ENCODE data around the gene RAB30. TPM values are rescaled to one million over a fixed set of nuclear protein-coding genes. Genes with fewer than 3 reads are reported as not detected.

The RAB30 gene
- polyA plus RNA-seq, 1 donor from 2014 or later: 36.4 TPM

DNA sequence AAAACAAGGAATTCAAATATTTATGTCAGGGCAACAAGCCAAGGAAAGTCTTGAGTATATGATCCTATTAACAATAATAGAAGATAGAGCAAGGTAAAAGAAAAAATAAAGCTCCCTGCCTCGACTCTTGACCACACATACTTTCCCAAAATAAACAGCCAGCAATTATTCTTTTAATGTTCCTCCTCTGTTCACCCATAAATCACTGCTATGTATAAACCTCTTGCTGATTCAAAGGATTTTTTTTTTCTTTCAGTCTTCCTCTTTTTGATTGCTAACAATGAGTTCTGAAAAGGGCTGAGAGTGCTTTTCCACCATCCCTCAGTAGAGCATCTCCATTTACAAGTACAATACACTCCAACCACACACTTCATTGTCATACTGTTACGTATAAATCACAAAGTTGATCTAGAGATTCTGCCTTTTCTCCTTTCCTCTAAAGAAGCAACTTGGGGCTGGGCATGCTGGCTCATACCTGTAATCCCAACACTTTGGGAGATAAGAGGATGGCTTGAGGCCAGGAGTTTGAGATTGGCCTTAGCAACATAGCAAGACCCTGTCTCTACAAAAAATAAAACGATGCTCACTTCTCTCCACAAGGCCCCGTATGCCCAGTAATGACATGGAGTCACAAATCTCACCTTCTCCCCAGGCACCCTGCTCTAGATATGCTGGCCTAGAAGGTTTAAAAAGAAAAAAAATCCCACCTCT lies 24.0 kb downstream of the RAB30 start:
- Histone ChIP-seq H3K4me2 (ENCODE audit: low read length) (no peak overlapping the region), H3K79me2 (replicated peaks; ENCODE audit: insufficient read depth, low read length) (peaks cover 9% of the 10 kb centered on the region), H4K20me1 (ENCODE audit: insufficient read depth) (no peaks in the 10 kb centered on the region), H3K9me3 (ENCODE audit: low read length) (no peaks in the 10 kb centered on the region), H3K27me3 (ENCODE audit: insufficient read depth, low read depth, low read length) (no peaks in the 10 kb centered on the region), H3K9ac (ENCODE audit: low read length) (no peak overlapping the region), H2AFZ (ENCODE audit: low read depth, low read length) (no peak overlapping the region), H3K27ac (ENCODE audit: low read length) (no peak overlapping the region), H3K36me3 (ENCODE audit: insufficient read depth, low read length) (no peaks in the 10 kb centered on the region), H3F3A (ENCODE audit: insufficient read depth, low read length, poor library complexity, severe bottlenecking) (no peaks in the 10 kb centered on the region), H3K9me2 (ENCODE audit: insufficient read depth, low read length) (no peaks in the 10 kb centered on the region), H3K4me3 (ENCODE audit: low read length) (no peak overlapping the region)
- TF ChIP-seq EZH2 (IDR thresholded peaks at IDR 0.05; ENCODE audit: borderline replicate concordance, insufficient read depth, low read length, poor library complexity, severe bottlenecking): no peak
- TF ChIP-seq, protein P1, sequence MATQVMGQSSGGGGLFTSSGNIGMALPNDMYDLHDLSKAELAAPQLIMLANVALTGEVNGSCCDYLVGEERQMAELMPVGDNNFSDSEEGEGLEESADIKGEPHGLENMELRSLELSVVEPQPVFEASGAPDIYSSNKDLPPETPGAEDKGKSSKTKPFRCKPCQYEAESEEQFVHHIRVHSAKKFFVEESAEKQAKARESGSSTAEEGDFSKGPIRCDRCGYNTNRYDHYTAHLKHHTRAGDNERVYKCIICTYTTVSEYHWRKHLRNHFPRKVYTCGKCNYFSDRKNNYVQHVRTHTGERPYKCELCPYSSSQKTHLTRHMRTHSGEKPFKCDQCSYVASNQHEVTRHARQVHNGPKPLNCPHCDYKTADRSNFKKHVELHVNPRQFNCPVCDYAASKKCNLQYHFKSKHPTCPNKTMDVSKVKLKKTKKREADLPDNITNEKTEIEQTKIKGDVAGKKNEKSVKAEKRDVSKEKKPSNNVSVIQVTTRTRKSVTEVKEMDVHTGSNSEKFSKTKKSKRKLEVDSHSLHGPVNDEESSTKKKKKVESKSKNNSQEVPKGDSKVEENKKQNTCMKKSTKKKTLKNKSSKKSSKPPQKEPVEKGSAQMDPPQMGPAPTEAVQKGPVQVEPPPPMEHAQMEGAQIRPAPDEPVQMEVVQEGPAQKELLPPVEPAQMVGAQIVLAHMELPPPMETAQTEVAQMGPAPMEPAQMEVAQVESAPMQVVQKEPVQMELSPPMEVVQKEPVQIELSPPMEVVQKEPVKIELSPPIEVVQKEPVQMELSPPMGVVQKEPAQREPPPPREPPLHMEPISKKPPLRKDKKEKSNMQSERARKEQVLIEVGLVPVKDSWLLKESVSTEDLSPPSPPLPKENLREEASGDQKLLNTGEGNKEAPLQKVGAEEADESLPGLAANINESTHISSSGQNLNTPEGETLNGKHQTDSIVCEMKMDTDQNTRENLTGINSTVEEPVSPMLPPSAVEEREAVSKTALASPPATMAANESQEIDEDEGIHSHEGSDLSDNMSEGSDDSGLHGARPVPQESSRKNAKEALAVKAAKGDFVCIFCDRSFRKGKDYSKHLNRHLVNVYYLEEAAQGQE (IDR thresholded peaks at IDR 0.05; ENCODE audit: borderline replicate concordance): no peak
- TF ChIP-seq RAD21 (conservative IDR thresholded peaks at IDR 0.05): no peak
- TF ChIP-seq TAF1 (IDR thresholded peaks at IDR 0.05; ENCODE audit: low read depth): no peak
- no peak for TF ChIP-seq MXI1 (conservative IDR thresholded peaks at IDR 0.05; ENCODE audit: poor library complexity, severe bottlenecking)
- TF ChIP-seq, protein P2, sequence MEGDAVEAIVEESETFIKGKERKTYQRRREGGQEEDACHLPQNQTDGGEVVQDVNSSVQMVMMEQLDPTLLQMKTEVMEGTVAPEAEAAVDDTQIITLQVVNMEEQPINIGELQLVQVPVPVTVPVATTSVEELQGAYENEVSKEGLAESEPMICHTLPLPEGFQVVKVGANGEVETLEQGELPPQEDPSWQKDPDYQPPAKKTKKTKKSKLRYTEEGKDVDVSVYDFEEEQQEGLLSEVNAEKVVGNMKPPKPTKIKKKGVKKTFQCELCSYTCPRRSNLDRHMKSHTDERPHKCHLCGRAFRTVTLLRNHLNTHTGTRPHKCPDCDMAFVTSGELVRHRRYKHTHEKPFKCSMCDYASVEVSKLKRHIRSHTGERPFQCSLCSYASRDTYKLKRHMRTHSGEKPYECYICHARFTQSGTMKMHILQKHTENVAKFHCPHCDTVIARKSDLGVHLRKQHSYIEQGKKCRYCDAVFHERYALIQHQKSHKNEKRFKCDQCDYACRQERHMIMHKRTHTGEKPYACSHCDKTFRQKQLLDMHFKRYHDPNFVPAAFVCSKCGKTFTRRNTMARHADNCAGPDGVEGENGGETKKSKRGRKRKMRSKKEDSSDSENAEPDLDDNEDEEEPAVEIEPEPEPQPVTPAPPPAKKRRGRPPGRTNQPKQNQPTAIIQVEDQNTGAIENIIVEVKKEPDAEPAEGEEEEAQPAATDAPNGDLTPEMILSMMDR (IDR thresholded peaks at IDR 0.05; ENCODE audit: poor library complexity, severe bottlenecking): no peak
- no peak for TF ChIP-seq POLR2AphosphoS5 (IDR thresholded peaks at IDR 0.05)
- TF ChIP-seq SMC3 (conservative IDR thresholded peaks at IDR 0.05; ENCODE audit: poor library complexity): no peak
- TF ChIP-seq EP300 (conservative IDR thresholded peaks at IDR 0.05; ENCODE audit: poor library complexity, severe bottlenecking): no peak

DNA sequence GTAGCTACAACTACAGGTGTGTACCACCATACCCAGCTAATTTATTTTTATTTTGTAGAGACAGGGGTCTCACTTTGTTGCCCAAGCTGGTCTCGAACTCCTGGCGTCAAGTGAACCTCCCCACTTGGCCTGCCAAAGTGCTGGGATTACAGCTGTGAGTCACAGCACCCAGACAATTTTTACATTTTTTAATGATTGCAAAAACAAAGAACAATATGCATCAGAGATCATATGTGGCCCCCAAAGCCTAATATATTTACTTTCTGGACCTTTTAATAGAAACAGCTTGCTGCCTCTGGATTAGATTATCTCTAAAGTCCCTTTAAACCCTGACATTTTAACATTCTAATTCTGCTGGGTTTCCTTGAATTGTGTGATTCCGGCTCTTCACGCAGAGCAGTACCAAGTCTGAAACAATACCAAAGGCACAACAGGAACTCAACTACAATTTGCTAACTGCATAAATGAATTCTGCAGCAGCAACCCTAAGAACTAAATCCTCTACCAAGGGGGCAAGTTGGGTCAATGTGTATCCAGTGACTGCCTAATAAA lies 25.0 kb downstream of the RAB30 start:
- Histone ChIP-seq H3K4me3 (ENCODE audit: low read length) (no peak overlapping the region), H3F3A (ENCODE audit: insufficient read depth, low read length, poor library complexity, severe bottlenecking) (no peaks in the 10 kb centered on the region), H3K4me2 (ENCODE audit: low read length) (no peak overlapping the region), H3K79me2 (replicated peaks; ENCODE audit: insufficient read depth, low read length) (peaks cover 12% of the 10 kb centered on the region), H3K27ac (ENCODE audit: low read length) (no peak overlapping the region), H3K9me3 (ENCODE audit: low read length) (no peaks in the 10 kb centered on the region), H2AFZ (ENCODE audit: low read depth, low read length) (no peak overlapping the region), H4K20me1 (ENCODE audit: insufficient read depth) (no peaks in the 10 kb centered on the region), H3K9ac (ENCODE audit: low read length) (no peak overlapping the region), H3K9me2 (ENCODE audit: insufficient read depth, low read length) (no peaks in the 10 kb centered on the region), H3K27me3 (ENCODE audit: insufficient read depth, low read depth, low read length) (no peaks in the 10 kb centered on the region), H3K36me3 (ENCODE audit: insufficient read depth, low read length) (no peaks in the 10 kb centered on the region)
- no peak for TF ChIP-seq EZH2 (IDR thresholded peaks at IDR 0.05; ENCODE audit: borderline replicate concordance, insufficient read depth, low read length, poor library complexity, severe bottlenecking)
- TF ChIP-seq, protein P1 (IDR thresholded peaks at IDR 0.05; ENCODE audit: borderline replicate concordance): no peak
- TF ChIP-seq SMC3 (conservative IDR thresholded peaks at IDR 0.05; ENCODE audit: poor library complexity): no peak
- no peak for TF ChIP-seq POLR2AphosphoS5 (IDR thresholded peaks at IDR 0.05)
- TF ChIP-seq TAF1 (IDR thresholded peaks at IDR 0.05; ENCODE audit: low read depth): no peak
